Measurements from ENCODE around the gene ADAMTS17.
"Not testable (repeated sequence)": the region's sequence is repeated elsewhere in the genome, so short reads cannot be mapped to it uniquely, and the experiment has no call there.

Gene ADAMTS17

DNA sequence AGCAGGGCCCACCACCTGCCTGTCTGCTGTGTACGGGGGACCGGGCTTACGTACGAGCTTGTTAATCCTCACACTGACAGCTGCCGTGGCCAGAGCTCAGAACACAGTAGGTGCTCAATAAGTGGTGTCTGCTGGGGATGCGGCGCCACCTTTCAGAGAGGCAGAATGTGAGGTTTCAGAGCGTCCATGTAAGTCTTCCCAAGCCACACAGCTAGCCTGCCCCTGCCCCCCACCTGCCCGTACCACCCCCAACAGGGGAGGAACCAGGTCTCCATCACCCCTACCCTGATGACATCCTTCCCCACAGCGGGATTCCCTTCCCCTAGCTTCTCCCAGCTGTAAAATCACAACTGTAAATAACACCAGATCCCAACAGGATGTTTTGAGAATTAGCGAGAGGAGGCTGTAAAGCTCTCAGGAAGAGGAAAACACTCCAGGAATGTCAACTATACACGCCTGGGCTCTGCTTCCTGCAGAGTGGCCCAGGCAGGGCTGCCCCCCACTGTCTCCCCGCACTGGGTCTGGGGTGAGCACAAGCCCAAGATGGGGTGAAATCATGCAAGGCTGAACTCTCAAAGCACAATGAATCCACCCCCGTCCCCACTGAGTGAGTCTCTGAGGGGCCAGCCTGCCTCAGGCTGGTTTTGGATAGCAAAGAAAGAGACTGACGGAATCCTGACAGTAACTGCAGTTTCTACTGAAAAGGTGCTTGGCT lies 358.4 kb downstream of the ADAMTS17 start:
- Histone ChIP-seq H3K27me3 (ENCODE audit: control insufficient read depth in 1 of 2, insufficient read depth in 2 of 2, low read length in 2 of 2) (no peaks in the 10 kb centered on the region), H3K36me3 (ENCODE audit: insufficient read depth, low read length) (no peaks in the 10 kb centered on the region), H3K4me1 (ENCODE audit: insufficient read depth, low read length) (no peaks in the 10 kb centered on the region), H3K9me3 (ENCODE audit: low read length) (no peaks in the 10 kb centered on the region), H3K4me3 (ENCODE audit: low read depth in 1 of 2, low read length in 2 of 2) (no peak overlapping the region), H3K27ac (ENCODE audit: low read depth, low read length) (no peak overlapping the region), H3K9ac (ENCODE audit: low read length) (no peak overlapping the region)

DNA sequence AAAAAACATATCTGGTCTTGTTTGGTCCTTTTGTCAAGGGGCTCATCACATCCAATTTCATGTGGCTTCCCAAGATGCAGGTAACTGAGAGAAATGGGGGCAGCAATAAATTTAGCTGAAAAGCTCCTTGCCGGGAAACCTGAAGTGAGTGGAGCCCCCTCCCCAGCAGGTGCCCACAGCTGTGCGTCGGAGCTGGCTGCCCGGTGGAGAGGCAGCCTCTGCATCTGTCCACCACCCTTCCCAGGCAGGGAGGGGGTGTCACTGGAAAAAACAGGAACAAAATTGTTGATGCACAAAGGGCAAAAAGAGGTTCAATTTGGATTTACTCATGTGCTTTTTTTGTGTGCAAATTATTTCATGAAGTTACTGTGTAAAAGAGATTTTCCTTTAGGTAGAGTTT lies 359.1 kb downstream of the ADAMTS17 start:
- no peaks in the 10 kb centered on the region for H3K9me3 ChIP-seq (ENCODE audit: low read length)
- H3K4me1 ChIP-seq (ENCODE audit: insufficient read depth, low read length) = no peaks in the 10 kb centered on the region
- H3K27ac ChIP-seq (ENCODE audit: low read depth, low read length) = no peak overlapping the region
- no peak overlapping the region for H3K9ac ChIP-seq (ENCODE audit: low read length)
- H3K27me3 ChIP-seq (ENCODE audit: control insufficient read depth in 1 of 2, insufficient read depth in 2 of 2, low read length in 2 of 2) = no peaks in the 10 kb centered on the region
- H3K36me3 ChIP-seq (ENCODE audit: insufficient read depth, low read length) = no peaks in the 10 kb centered on the region
- no peak overlapping the region for H3K4me3 ChIP-seq (ENCODE audit: low read depth in 1 of 2, low read length in 2 of 2)

DNA sequence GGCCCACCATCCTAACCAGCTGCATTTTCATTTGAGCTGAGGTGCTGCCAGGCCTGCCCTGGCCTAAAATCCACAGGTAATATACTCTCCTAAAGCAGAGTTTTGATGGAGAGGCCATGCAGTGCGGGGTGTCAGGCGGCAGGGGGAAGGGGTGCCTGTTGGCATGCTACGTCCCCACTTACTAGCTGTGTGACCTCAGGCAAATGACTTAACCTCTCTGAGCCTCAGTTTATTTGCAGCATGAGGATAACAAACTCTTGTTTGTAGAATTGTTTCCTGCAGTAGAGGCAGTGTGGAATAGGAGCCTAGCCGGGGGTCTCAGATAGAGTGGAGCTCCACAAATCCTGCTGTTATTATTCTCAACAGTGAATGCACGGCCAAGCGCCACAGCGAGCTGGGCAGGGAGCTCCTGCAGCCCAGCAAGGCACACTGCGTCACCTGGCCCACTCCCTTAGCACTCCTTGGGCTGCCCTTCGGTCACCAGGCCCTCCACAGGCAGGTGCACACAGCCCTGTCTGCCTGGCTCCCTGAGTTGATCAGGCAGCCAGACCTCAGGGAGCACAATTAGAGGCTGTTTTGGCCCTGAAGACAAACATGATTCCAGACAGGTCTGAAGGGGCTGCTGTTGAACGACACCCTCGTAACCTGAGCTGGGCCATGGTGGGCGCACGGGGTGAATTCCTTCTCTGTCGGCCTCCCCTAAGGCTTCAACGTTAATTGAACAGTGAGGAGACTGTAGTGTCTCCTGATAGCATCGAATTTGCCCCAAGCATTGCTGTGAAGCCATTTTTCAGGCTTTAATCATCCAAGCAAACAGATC lies 359.7 kb downstream of the ADAMTS17 start:
- Histone ChIP-seq H3K36me3 (ENCODE audit: insufficient read depth, low read length) (no peaks in the 10 kb centered on the region), H3K9ac (ENCODE audit: low read length) (no peak overlapping the region), H3K9me3 (ENCODE audit: low read length) (no peaks in the 10 kb centered on the region), H3K27me3 (ENCODE audit: control insufficient read depth in 1 of 2, insufficient read depth in 2 of 2, low read length in 2 of 2) (no peaks in the 10 kb centered on the region), H3K4me3 (ENCODE audit: low read depth in 1 of 2, low read length in 2 of 2) (no peak overlapping the region), H3K27ac (ENCODE audit: low read depth, low read length) (no peak overlapping the region), H3K4me1 (ENCODE audit: insufficient read depth, low read length) (no peaks in the 10 kb centered on the region)

DNA sequence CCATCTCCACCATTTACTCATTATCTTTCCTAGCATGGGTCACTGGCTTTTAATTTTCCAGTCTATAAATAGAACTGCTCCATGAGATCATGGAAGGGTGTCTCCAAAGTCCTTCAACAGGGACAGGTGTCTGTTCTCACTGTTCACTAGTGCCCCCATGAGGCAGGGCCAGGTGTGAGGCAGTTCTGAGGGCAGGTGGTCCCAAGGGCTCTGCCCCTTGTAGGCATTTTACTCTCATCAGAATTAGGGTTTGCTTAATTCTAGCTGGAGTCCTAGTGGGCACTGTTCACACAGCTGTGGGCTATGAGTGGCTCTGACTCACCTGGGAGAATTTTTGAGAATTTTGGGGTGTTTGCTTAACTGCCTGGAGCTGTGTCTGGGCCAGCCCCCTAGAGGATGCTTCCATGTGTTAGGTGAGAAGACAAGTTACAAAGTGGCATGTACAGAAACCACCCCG lies 360.6 kb downstream of the ADAMTS17 start:
- H3K9ac ChIP-seq (ENCODE audit: low read length) = no peak overlapping the region

DNA sequence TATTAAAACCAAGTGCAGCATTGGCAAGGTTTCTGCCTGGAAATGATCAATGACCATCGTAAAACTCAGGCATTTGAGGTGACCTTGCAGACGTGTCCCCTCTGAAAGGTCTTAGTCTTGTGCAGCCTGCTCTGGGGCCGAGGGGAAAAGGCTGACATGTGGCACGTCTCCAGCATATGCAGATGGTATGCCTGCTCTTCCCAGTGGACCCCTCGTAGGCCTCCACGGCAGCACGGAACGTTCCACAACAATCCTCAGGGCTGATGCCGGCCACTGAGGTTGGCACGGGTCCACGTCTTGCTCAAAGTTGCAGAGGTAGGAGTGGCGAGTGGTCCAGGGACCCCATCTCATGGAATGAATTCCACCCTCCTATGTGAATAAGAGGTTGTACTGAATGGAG lies 361.0 kb downstream of the ADAMTS17 start:
- no peaks in the 10 kb centered on the region for H3K27me3 ChIP-seq (ENCODE audit: control insufficient read depth in 1 of 2, insufficient read depth in 2 of 2, low read length in 2 of 2)
- no peaks in the 10 kb centered on the region for H3K4me1 ChIP-seq (ENCODE audit: insufficient read depth, low read length)
- H3K9ac ChIP-seq (ENCODE audit: low read length) = no peak overlapping the region
- no peaks in the 10 kb centered on the region for H3K36me3 ChIP-seq (ENCODE audit: insufficient read depth, low read length)
- H3K9me3 ChIP-seq (ENCODE audit: low read length) = no peaks in the 10 kb centered on the region
- H3K27ac ChIP-seq (ENCODE audit: low read depth, low read length) = no peak overlapping the region
- H3K4me3 ChIP-seq (ENCODE audit: low read depth in 1 of 2, low read length in 2 of 2) = no peak overlapping the region

More for the DNA sequence above, 360.6 kb downstream of the ADAMTS17 start:
- no peaks in the 10 kb centered on the region for H3K27me3 ChIP-seq (ENCODE audit: control insufficient read depth in 1 of 2, insufficient read depth in 2 of 2, low read length in 2 of 2)
- no peaks in the 10 kb centered on the region for H3K36me3 ChIP-seq (ENCODE audit: insufficient read depth, low read length)
- H3K27ac ChIP-seq (ENCODE audit: low read depth, low read length) = no peak overlapping the region
- no peaks in the 10 kb centered on the region for H3K9me3 ChIP-seq (ENCODE audit: low read length)
- no peaks in the 10 kb centered on the region for H3K4me1 ChIP-seq (ENCODE audit: insufficient read depth, low read length)
- no peak overlapping the region for H3K4me3 ChIP-seq (ENCODE audit: low read depth in 1 of 2, low read length in 2 of 2)

DNA sequence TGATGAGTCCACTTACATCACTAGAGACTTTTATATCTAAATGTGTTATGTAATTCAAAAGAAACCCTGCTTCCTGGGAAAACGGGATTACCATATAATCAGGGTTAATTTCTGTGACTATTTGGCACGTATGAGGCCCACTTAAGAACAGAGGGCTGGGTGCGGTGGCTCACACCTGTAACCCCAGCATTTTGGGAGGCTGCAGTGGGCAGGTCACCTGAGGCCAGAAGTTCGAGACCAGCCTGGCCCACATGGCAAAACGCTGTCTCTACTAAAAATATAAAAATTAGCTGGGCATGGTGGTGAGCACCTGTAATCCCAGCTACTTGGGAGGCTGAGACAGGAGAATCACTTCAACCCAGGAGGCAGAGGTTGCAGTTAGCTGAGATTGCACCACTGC lies 361.9 kb downstream of the ADAMTS17 start:
- H3K36me3 ChIP-seq (ENCODE audit: insufficient read depth, low read length); H3K9me3 ChIP-seq (ENCODE audit: low read length); H3K27ac ChIP-seq (ENCODE audit: low read depth, low read length); H3K9ac ChIP-seq (ENCODE audit: low read length); H3K4me1 ChIP-seq (ENCODE audit: insufficient read depth, low read length); H3K27me3 ChIP-seq (ENCODE audit: control insufficient read depth in 1 of 2, insufficient read depth in 2 of 2, low read length in 2 of 2); H3K4me3 ChIP-seq (ENCODE audit: low read depth in 1 of 2, low read length in 2 of 2): not testable (repeated sequence)

DNA sequence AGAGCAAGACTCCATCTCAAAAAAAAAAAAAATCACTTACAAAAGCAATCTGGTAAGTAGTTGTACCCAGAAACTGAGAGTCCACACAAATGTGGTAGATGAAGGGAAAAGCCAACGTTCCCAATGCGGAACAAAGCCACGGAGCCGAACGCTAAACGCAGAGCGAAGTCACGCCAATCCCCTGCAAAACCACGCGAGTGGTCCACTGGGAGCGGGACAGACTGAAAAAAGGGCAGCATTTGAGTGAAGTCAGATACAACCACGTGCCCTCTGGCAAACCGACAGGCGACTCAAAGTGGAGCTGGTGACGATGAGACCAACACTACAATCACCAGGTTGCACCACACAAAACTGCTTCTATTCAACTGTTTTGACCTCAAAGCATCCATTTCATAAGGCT lies 362.4 kb downstream of the ADAMTS17 start:
- no peak overlapping the region for H3K27ac ChIP-seq (ENCODE audit: low read depth, low read length)
- no peak overlapping the region for H3K9ac ChIP-seq (ENCODE audit: low read length)
- no peaks in the 10 kb centered on the region for H3K36me3 ChIP-seq (ENCODE audit: insufficient read depth, low read length)
- no peaks in the 10 kb centered on the region for H3K9me3 ChIP-seq (ENCODE audit: low read length)
- H3K4me1 ChIP-seq (ENCODE audit: insufficient read depth, low read length) = no peaks in the 10 kb centered on the region
- H3K4me3 ChIP-seq (ENCODE audit: low read depth in 1 of 2, low read length in 2 of 2) = no peak overlapping the region
- no peaks in the 10 kb centered on the region for H3K27me3 ChIP-seq (ENCODE audit: control insufficient read depth in 1 of 2, insufficient read depth in 2 of 2, low read length in 2 of 2)

DNA sequence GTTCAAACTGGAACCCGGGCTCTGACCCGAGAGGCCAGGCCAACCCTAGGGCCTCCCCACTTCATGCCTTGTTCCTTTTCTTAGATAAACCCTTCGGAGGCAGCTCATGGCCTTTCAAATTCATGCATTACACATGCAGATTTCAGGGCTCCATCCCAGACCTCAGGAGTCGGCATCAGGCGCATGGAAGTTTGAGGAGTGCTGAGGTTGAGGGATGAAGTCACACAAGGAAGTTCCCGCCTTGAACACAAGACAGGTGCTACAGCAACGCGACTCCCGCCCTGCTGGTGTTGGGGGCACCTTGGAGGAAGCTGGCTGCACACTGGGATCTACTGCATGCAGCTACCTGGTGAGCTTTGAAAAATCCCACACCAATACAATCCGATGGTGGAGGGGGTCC lies 363.3 kb downstream of the ADAMTS17 start:
- Histone ChIP-seq H3K4me3 (ENCODE audit: low read depth in 1 of 2, low read length in 2 of 2) (no peak overlapping the region), H3K27ac (ENCODE audit: low read depth, low read length) (no peak overlapping the region), H3K9ac (ENCODE audit: low read length) (no peak overlapping the region), H3K4me1 (ENCODE audit: insufficient read depth, low read length) (no peaks in the 10 kb centered on the region), H3K36me3 (ENCODE audit: insufficient read depth, low read length) (no peaks in the 10 kb centered on the region), H3K9me3 (ENCODE audit: low read length) (no peaks in the 10 kb centered on the region), H3K27me3 (ENCODE audit: control insufficient read depth in 1 of 2, insufficient read depth in 2 of 2, low read length in 2 of 2) (no peaks in the 10 kb centered on the region)

DNA sequence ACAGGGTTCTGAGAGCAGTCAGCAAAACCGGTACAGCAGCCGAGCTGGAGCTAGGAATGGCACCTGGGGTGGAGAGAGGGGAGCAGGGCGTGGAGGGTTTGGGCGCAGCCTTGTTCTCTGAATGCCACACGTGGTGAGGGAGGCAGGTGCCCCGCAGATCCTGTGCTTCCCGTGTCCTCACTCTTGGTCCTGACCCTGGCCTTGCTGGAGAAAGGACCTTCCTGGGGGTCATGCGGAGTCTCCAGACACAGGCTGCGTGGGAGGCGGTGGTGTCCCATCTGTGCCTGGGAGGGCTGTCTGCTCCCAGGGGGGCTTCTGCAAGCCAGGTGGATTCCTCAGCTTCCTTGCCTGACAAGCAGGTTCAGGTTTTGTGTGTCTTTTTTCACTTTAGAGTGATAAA lies 363.8 kb downstream of the ADAMTS17 start:
- Histone ChIP-seq H3K36me3 (ENCODE audit: insufficient read depth, low read length) (no peaks in the 10 kb centered on the region), H3K27ac (ENCODE audit: low read depth, low read length) (no peak overlapping the region), H3K4me3 (ENCODE audit: low read depth in 1 of 2, low read length in 2 of 2) (no peak overlapping the region), H3K4me1 (ENCODE audit: insufficient read depth, low read length) (no peaks in the 10 kb centered on the region), H3K27me3 (ENCODE audit: control insufficient read depth in 1 of 2, insufficient read depth in 2 of 2, low read length in 2 of 2) (no peaks in the 10 kb centered on the region), H3K9ac (ENCODE audit: low read length) (no peak overlapping the region), H3K9me3 (ENCODE audit: low read length) (no peaks in the 10 kb centered on the region)

DNA sequence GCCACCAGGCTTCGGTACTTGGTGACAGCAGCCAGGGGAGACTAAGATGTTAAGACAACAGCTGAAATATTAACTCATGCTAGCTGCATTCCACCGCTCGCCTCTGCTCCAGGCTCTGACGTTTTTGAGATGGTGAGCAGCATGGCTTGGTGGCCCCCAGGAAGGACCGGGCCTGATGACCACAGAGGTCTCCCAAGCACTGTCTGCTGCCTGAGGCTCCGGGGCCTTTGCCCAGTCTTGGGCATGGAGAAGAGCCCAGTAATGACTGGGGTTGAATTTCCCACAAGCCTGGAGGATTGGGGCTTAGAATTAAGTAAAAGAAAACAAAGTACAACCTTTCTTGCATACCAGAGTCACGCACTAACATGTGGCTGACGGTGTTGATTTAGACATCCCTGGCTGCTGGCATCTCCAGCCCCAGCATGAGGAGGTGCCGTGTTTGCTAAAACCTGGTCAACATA lies 364.9 kb downstream of the ADAMTS17 start:
- H3K36me3 ChIP-seq (ENCODE audit: insufficient read depth, low read length) = no peaks in the 10 kb centered on the region
- no peaks in the 10 kb centered on the region for H3K4me1 ChIP-seq (ENCODE audit: insufficient read depth, low read length)
- no peaks in the 10 kb centered on the region for H3K27me3 ChIP-seq (ENCODE audit: control insufficient read depth in 1 of 2, insufficient read depth in 2 of 2, low read length in 2 of 2)
- no peaks in the 10 kb centered on the region for H3K9me3 ChIP-seq (ENCODE audit: low read length)
- no peak overlapping the region for H3K4me3 ChIP-seq (ENCODE audit: low read depth in 1 of 2, low read length in 2 of 2)
- H3K9ac ChIP-seq (ENCODE audit: low read length) = no peak overlapping the region
- H3K27ac ChIP-seq (ENCODE audit: low read depth, low read length) = no peak overlapping the region

DNA sequence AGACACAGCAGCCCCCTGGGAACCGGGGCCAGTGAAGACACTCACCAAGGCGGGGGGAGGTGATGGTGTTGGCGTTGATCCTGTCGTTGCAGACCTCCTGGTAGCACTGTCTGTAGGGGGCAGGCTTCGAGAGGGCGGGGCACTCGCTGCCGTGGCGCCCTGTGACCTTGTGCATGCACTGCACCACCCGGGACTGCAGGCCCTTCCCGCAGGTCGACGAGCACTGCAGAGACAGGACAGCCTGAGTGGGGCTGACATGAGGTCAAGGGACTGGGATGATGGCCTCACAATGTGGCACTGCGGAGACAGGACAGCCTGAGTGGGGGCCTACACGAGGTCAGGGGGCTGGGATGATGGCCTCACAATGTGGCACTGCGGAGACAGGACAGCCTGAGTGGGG lies 365.8 kb downstream of the ADAMTS17 start:
- H3K9ac ChIP-seq (ENCODE audit: low read length) = no peak overlapping the region
- no peak overlapping the region for H3K27ac ChIP-seq (ENCODE audit: low read depth, low read length)
- H3K4me1 ChIP-seq (ENCODE audit: insufficient read depth, low read length) = no peaks in the 10 kb centered on the region
- no peaks in the 10 kb centered on the region for H3K9me3 ChIP-seq (ENCODE audit: low read length)
- no peaks in the 10 kb centered on the region for H3K36me3 ChIP-seq (ENCODE audit: insufficient read depth, low read length)
- H3K4me3 ChIP-seq (ENCODE audit: low read depth in 1 of 2, low read length in 2 of 2) = no peak overlapping the region
- no peaks in the 10 kb centered on the region for H3K27me3 ChIP-seq (ENCODE audit: control insufficient read depth in 1 of 2, insufficient read depth in 2 of 2, low read length in 2 of 2)
